Loucy (cell line): Measurements from ENCODE around the gene ZSCAN30.

ENCODE experiments used
- H2AFZ ChIP-seq: fragments of 200-600 bp; sonication (generic); 2 replicates; pipeline ENCODE4 v1.6.0; 2016; ENCODE audit warnings: antibody characterized with exemption, mild to moderate bottlenecking, low read length, moderate library complexity
- H3F3A ChIP-seq: fragments of 200-600 bp; 2 replicates; pipeline ENCODE4 v1.6.0; 2016; ENCODE audit warnings: antibody characterized with exemption, low read depth, mild to moderate bottlenecking
- H3K27me3 ChIP-seq: fragments of 200-600 bp; sonication (generic); 2 replicates; pipeline ENCODE4 v1.6.1; 2014; ENCODE audit warnings: low read length, mild to moderate bottlenecking; ENCODE audit not compliant: insufficient read depth, poor library complexity, severe bottlenecking
- H3K36me3 ChIP-seq: fragments of 200-600 bp; sonication (generic); 2 replicates; pipeline ENCODE4 v1.6.1; 2016; ENCODE audit warnings: low read length; ENCODE audit not compliant: insufficient read depth
- H3K4me1 ChIP-seq: fragments of 200-600 bp; sonication (generic); 2 replicates; pipeline ENCODE4 v1.5.1; 2014; ENCODE audit warnings: low read length, mild to moderate bottlenecking; ENCODE audit not compliant: insufficient read depth, poor library complexity, severe bottlenecking
- H3K4me2 ChIP-seq: fragments of 200-600 bp; sonication (generic); 2 replicates; pipeline ENCODE4 v1.6.0; 2014; ENCODE audit warnings: antibody characterized with exemption, low read length, low read depth, mild to moderate bottlenecking; ENCODE audit not compliant: poor library complexity, severe bottlenecking
- H3K4me3 ChIP-seq: fragments of 200-600 bp; sonication (generic); 2 replicates; pipeline ENCODE4 v1.5.1; 2014; ENCODE audit warnings: low read length, mild to moderate bottlenecking, mixed read lengths; ENCODE audit not compliant: poor library complexity, severe bottlenecking
- H3K79me2 ChIP-seq: fragments of 200-600 bp; sonication (generic); 2 replicates; pipeline ENCODE4 v1.6.1; 2014; ENCODE audit warnings: low read length; ENCODE audit not compliant: insufficient read depth
- H3K9ac ChIP-seq: fragments of 200-600 bp; sonication (generic); 2 replicates; pipeline ENCODE4 v1.6.0; 2014; ENCODE audit warnings: mild to moderate bottlenecking, low read depth, low read length, moderate library complexity; ENCODE audit not compliant: poor library complexity, severe bottlenecking
- H3K9me2 ChIP-seq: fragments of 200-600 bp; sonication (generic); replicated peaks from 2 replicates; pipeline ENCODE4 v1.6.1; 2016; ENCODE audit warnings: low read depth, low read length, mixed read lengths
- H3K9me3 ChIP-seq: fragments of 200-600 bp; sonication (generic); 2 replicates; pipeline ENCODE4 v1.6.1; 2014; ENCODE audit warnings: mild to moderate bottlenecking, antibody characterized with exemption, low read length, low read depth; ENCODE audit not compliant: insufficient read depth
- H4K20me1 ChIP-seq: fragments of 200-600 bp; sonication (generic); 2 replicates; pipeline ENCODE4 v1.6.0; 2014; ENCODE audit warnings: antibody characterized with exemption, low read length, mild to moderate bottlenecking; ENCODE audit not compliant: insufficient read depth, poor library complexity, severe bottlenecking
- EZH2phosphoT487 ChIP-seq: fragments of 200-600 bp; IDR thresholded peaks from 2 replicates; pipeline ENCODE4 v1.6.1; 2018; ENCODE audit warnings: antibody characterized with exemption, mild to moderate bottlenecking, moderate library complexity, borderline replicate concordance
- TF ChIP-seq, protein P1 (sequence below): fragments of 200-600 bp; sonication (generic); conservative IDR thresholded peaks from 2 replicates; pipeline ENCODE4 v1.5.1; 2014; ENCODE audit warnings: mild to moderate bottlenecking, antibody characterized with exemption, low read length

ZSCAN30 gene

DNA sequence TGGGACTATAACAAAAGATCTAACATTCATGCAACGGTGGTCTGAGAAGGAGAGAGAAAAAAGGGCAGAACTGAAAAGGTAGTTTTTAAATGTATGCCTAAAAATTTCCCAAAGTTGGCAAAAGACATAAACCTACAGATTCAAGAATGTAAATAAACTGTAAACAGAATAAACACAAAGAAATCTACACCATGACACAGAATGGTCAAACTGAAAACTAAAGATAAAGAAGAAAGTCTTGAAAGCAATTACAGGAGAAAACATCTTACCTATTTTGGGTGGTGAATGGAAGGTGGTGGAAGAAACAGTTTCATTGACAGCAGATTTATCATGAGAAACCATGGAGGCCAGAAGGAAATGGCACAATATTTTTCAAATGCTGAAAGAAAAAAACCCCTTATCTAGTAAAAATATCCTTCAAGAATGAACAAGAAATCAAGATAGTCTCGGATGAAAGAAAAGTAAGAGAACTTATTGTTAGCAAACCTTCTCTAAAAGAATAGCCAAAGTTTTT is 84.8 kb downstream of the ZSCAN30 start:
- Histone ChIP-seq H3K9me2 (no peaks in the 10 kb centered on the region), H3F3A (no peaks in the 10 kb centered on the region), H3K4me2 (no peak overlapping the region), H2AFZ (no peak overlapping the region), H3K79me2 (no peaks in the 10 kb centered on the region), H3K4me3 (no peak overlapping the region), H3K36me3 (no peaks in the 10 kb centered on the region), H3K9me3 (no peaks in the 10 kb centered on the region), H4K20me1 (no peaks in the 10 kb centered on the region), H3K27me3 (no peaks in the 10 kb centered on the region), H3K4me1 (no peaks in the 10 kb centered on the region), H3K9ac (no peak overlapping the region)
- no peak for TF ChIP-seq EZH2phosphoT487
- TF ChIP-seq, protein P1, sequence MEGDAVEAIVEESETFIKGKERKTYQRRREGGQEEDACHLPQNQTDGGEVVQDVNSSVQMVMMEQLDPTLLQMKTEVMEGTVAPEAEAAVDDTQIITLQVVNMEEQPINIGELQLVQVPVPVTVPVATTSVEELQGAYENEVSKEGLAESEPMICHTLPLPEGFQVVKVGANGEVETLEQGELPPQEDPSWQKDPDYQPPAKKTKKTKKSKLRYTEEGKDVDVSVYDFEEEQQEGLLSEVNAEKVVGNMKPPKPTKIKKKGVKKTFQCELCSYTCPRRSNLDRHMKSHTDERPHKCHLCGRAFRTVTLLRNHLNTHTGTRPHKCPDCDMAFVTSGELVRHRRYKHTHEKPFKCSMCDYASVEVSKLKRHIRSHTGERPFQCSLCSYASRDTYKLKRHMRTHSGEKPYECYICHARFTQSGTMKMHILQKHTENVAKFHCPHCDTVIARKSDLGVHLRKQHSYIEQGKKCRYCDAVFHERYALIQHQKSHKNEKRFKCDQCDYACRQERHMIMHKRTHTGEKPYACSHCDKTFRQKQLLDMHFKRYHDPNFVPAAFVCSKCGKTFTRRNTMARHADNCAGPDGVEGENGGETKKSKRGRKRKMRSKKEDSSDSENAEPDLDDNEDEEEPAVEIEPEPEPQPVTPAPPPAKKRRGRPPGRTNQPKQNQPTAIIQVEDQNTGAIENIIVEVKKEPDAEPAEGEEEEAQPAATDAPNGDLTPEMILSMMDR: no peak

DNA sequence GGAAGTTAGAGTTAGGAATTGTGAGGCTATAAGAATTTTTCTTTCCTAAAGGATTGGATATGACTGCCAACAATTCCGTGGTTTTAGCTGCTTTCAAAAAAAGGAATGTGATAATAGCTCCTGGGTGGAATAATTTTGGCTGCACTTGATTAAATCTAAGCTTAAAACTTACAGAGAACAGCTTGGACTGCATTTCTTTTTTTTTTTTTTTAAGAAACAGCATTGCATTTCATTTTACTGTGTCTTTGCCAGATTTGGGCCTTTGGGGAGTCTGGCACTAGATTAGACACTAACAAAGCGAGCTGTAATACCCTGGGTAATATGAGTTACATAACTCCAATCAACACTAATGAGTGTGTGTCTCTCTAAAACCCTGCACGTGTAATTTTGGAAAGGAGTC is 87.0 kb downstream of the ZSCAN30 start:
- Histone ChIP-seq H3K9me2 (no peaks in the 10 kb centered on the region), H3K4me2 (no peak overlapping the region), H4K20me1 (no peaks in the 10 kb centered on the region), H3K4me3 (no peak overlapping the region), H2AFZ (no peak overlapping the region), H3F3A (no peaks in the 10 kb centered on the region), H3K27me3 (no peaks in the 10 kb centered on the region), H3K36me3 (no peaks in the 10 kb centered on the region), H3K9me3 (no peaks in the 10 kb centered on the region), H3K4me1 (no peaks in the 10 kb centered on the region), H3K79me2 (no peaks in the 10 kb centered on the region), H3K9ac (no peak overlapping the region)
- TF ChIP-seq EZH2phosphoT487: no peak
- TF ChIP-seq, protein P1: no peak

DNA sequence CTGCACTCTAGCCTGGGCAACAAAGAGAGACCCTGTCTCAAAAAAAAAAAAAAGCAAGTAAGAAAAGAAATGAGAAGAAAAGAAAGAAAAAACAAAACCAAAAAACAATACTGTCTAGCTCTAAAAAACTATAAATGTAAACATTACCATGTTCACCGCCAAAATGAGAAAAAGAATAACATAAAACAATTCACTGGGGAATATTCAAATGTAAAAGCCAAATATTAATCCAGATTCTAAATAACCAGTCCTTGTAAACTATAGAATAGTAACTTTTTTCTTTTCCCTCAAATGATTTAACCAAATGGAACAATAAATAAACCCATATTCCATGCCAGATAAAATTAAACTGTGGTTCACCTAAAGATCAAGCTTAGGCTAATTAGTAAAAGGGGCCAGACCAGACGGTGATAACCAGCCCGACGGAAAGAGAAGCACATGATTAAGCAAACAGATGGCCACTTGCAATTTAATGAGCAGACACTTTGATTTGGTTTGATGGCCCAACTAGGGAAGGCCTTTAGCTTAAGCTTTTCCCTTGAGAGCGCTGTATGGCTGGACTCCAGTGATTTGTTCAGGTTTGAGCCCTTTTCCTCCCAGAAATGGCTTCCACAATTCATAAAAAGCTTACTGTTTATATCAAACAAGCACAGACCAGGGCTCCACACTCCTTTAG is 88.6 kb downstream of the ZSCAN30 start:
- Histone ChIP-seq H3K4me2 (no peak overlapping the region), H3K79me2 (no peaks in the 10 kb centered on the region), H3K9me2 (no peaks in the 10 kb centered on the region), H3K36me3 (no peaks in the 10 kb centered on the region), H3K4me1 (no peaks in the 10 kb centered on the region), H4K20me1 (no peaks in the 10 kb centered on the region), H3F3A (no peaks in the 10 kb centered on the region), H3K9me3 (no peaks in the 10 kb centered on the region), H3K9ac (no peak overlapping the region), H3K27me3 (no peaks in the 10 kb centered on the region), H2AFZ (no peak overlapping the region), H3K4me3 (no peak overlapping the region)
- no peak for TF ChIP-seq EZH2phosphoT487
- TF ChIP-seq, protein P1: no peak
